Prostate gland (tissue), 2 donors: Measurements from ENCODE around the gene CHCHD6. TPM values are rescaled to one million over a fixed set of nuclear protein-coding genes. Genes with fewer than 3 reads are reported as not detected.

Experiments
- DNase-seq: peaks from one replicate; pipeline ENCODE4 v3.0.0-alpha.2; 2019; ENCODE audit warnings: low spot score
- H3K27ac ChIP-seq, 2 donors: fragments of 200-600 bp; sonication (generic); 2 replicates each; pipeline ENCODE4 v1.5.1; 2017 to 2019
- H3K27me3 ChIP-seq: fragments of 200-600 bp; sonication (generic); replicated peaks from 2 replicates; pipeline ENCODE4 v1.5.1; 2019; ENCODE audit not compliant: insufficient read depth
- H3K36me3 ChIP-seq, 2 donors: fragments of 200-600 bp; sonication (generic); 1 replicate in 1 of 2; 2 replicates in 1 of 2; pipeline versions ENCODE4 v1.5.1 to v1.8.1; 2017 to 2019
- H3K4me1 ChIP-seq: fragments of 200-600 bp; sonication (generic); replicated peaks from 2 replicates; pipeline ENCODE4 v1.5.1; 2019
- H3K4me3 ChIP-seq, 2 donors: fragments of 200-600 bp; sonication (generic); 2 replicates each; pipeline ENCODE4 v1.5.1; 2017 to 2019
- H3K9me3 ChIP-seq: fragments of 200-600 bp; sonication (generic); 2 replicates; pipeline ENCODE4 v1.5.1; 2017
- CTCF ChIP-seq, 4 experiments: fragments of 200-600 bp in 2 of 4; fragments of 450-650 bp in 2 of 4; sonication (generic) in 2 of 4; IDR thresholded peaks; 1 replicate in 3 of 4; 2 replicates in 1 of 4; pipeline ENCODE4 v1.5.1; 2016 to 2019; ENCODE audit warnings: antibody characterized with exemption in 4 of 4, mild to moderate bottlenecking in 2 of 4, moderate library complexity in 2 of 4
- POLR2A ChIP-seq: fragments of 450-650 bp; IDR thresholded peaks from one replicate; pipeline ENCODE4 v1.6.1; 2016; ENCODE audit warnings: antibody characterized with exemption, mild to moderate bottlenecking
- POLR2AphosphoS5 ChIP-seq: sonication (generic); formaldehyde crosslinking; IDR thresholded peaks from one replicate; pipeline ENCODE4 v1.6.1; 2017; ENCODE audit warnings: antibody characterized with exemption
- WGBS: methylation state at CpG from one replicate; pipeline ENCODE4 v1.1.5; 2018; 5-methylcytosine and 5-hydroxymethylcytosine counted together
- intact Hi-C: fragments of 100-400 bp; cut with DNase I; formaldehyde crosslinking; loops from one replicate; pipeline ENCODE4 v1.14.2; 2022
- total RNA-seq, 2 donors: library from RNA; depleted of rRNA; stranded (reverse); fragments of >200 nt; gene quantifications; one replicate each; pipeline ENCODE4 v1.1.0, GENCODE V29; 2016

Gene CHCHD6
- total RNA-seq, 2 donors from 2014 or later, result 13.9 to 34.4 TPM

- no peaks in the 10 kb centered on the region for H3K4me1 ChIP-seq
Measured at GRCh38 chr3:126865736-126866135, 161.7 kb downstream of the CHCHD6 start.

GRCh38 chr3:126866175-126866759, 162.2 kb downstream of the CHCHD6 start:
- Histone ChIP-seq H3K27ac (no peak overlapping the region), H3K27me3 (no peaks in the 10 kb centered on the region), H3K4me1 (no peaks in the 10 kb centered on the region), H3K4me3 (no peak overlapping the region), H3K36me3 (no peaks in the 10 kb centered on the region), H3K9me3 (no peaks in the 10 kb centered on the region)
- intact Hi-C loops, result no loop called here
- DNase-seq, result no peak
- TF ChIP-seq POLR2A, result no peak
- TF ChIP-seq POLR2AphosphoS5, result no peak
- no peak for TF ChIP-seq CTCF (IDR thresholded peaks at IDR 0.05)
- 89% methylated on average over 3 of the region's 3 CpGs for WGBS

More at GRCh38 chr3:126865736-126866135, 161.7 kb downstream of the CHCHD6 start:
- 90% methylated on average over 1 of the region's 1 CpG for WGBS
- intact Hi-C loops, result no loop called here
- DNase-seq, result no peak
- TF ChIP-seq POLR2A (no peak), CTCF (IDR thresholded peaks at IDR 0.05) (no peak), POLR2AphosphoS5 (no peak)
- Histone ChIP-seq H3K27ac (no peak overlapping the region), H3K27me3 (no peaks in the 10 kb centered on the region), H3K36me3 (no peaks in the 10 kb centered on the region), H3K9me3 (no peaks in the 10 kb centered on the region), H3K4me3 (no peak overlapping the region)

GRCh38 chr3:126867190-126867862, 163.3 kb downstream of the CHCHD6 start:
- no peaks in the 10 kb centered on the region for H3K36me3 ChIP-seq
- no peak overlapping the region for H3K4me3 ChIP-seq
- 77% methylated on average over 4 of the region's 4 CpGs for WGBS
- no peak for DNase-seq
- intact Hi-C loops, result no loop called here
- H3K9me3 ChIP-seq, result no peaks in the 10 kb centered on the region
- no peaks in the 10 kb centered on the region for H3K4me1 ChIP-seq
- TF ChIP-seq CTCF (IDR thresholded peaks at IDR 0.05) (no peak), POLR2A (no peak), POLR2AphosphoS5 (no peak)
- H3K27ac ChIP-seq, result no peak overlapping the region
- no peaks in the 10 kb centered on the region for H3K27me3 ChIP-seq

GRCh38 chr3:126867863-126868200, 163.8 kb downstream of the CHCHD6 start:
- Histone ChIP-seq H3K36me3 (no peaks in the 10 kb centered on the region), H3K27ac (no peak overlapping the region), H3K4me3 (no peak overlapping the region), H3K9me3 (no peaks in the 10 kb centered on the region), H3K27me3 (no peaks in the 10 kb centered on the region), H3K4me1 (no peaks in the 10 kb centered on the region)
- TF ChIP-seq POLR2AphosphoS5, result no peak
- TF ChIP-seq CTCF (IDR thresholded peaks at IDR 0.05), result no peak
- TF ChIP-seq POLR2A, result no peak
- intact Hi-C loops, result no loop called here
- no peak for DNase-seq
- 100% methylated on average over 1 of the region's 1 CpG for WGBS
